Endothelial cell of umbilical vein (primary cell): ENCODE data around the gene CCR9. TPM values are rescaled to one million over a fixed set of nuclear protein-coding genes. Genes with fewer than 3 reads are reported as not detected.

Experiments used
- BruUV-seq: library from RNA; stranded (reverse); fragments of 400-500 nt; replicated peaks from 2 replicates; lab custom pipeline; 2021; lab: Mats Ljungman, UMichigan
- CTCF ChIA-PET: fragments of 300-600, 350-600 bp; sonication (Branson Sonifier 250); formaldehyde crosslinking; loops from one replicate; lab custom pipeline; 2021; ENCODE audit warnings: antibody characterized with exemption, inconsistent platforms; lab: Charles Lee
- POLR2A ChIA-PET: fragments of 300-600, 350-600 bp; sonication (Branson Sonifier 250); formaldehyde crosslinking; loops from one replicate; lab custom pipeline; 2021; ENCODE audit warnings: antibody characterized with exemption, inconsistent platforms; lab: Charles Lee
- DNase-seq: peaks from one replicate; pipeline ENCODE4 v3.0.0-alpha.2; 2011; ENCODE audit warnings: low read depth, low spot score
- FAIRE-seq: peaks from 2 replicates; lab custom pipeline; 2011; peaks lifted over from hg19 to GRCh38; lab: Jason Lieb, UNC
- H2AFZ ChIP-seq: 2 replicates; pipeline ENCODE4 v1.6.0; 2012; ENCODE audit warnings: low read depth, low read length, control low read depth, inconsistent platforms
- H3K27ac ChIP-seq: 2 replicates; pipeline ENCODE4 v1.5.1; 2011; ENCODE audit warnings: low read depth, mild to moderate bottlenecking, control low read depth, low read length, moderate library complexity; ENCODE audit not compliant: insufficient read depth
- H3K27me3 ChIP-seq, 2 experiments: 2 replicates each; pipeline versions ENCODE4 v1.6.0 to v1.6.1; 2011; ENCODE audit warnings: low read length in 2 of 2, mixed read lengths in 1 of 2; ENCODE audit not compliant: control insufficient read depth in 2 of 2, insufficient read depth in 2 of 2
- H3K36me3 ChIP-seq, 2 experiments: 2 replicates in 1 of 2; 3 replicates in 1 of 2; pipeline ENCODE4 v1.5.1; 2011; ENCODE audit warnings: low read length in 2 of 2, mild to moderate bottlenecking in 1 of 2, moderate library complexity in 1 of 2; ENCODE audit not compliant: control insufficient read depth in 2 of 2, insufficient read depth in 2 of 2; ENCODE audit errors: extremely low read depth in 1 of 2
- H3K4me1 ChIP-seq: 3 replicates; pipeline ENCODE4 v1.5.1; 2011; ENCODE audit warnings: mild to moderate bottlenecking, low read length; ENCODE audit not compliant: control insufficient read depth, insufficient read depth; ENCODE audit errors: extremely low read depth
- H3K4me2 ChIP-seq: 2 replicates; pipeline ENCODE4 v1.6.1; 2011; ENCODE audit warnings: low read length, control low read depth, mixed read lengths; ENCODE audit not compliant: insufficient read depth
- H3K4me3 ChIP-seq, 3 experiments: fragments of 200-600 bp in 1 of 3; sonication (generic), shearing (Covaris generic) in 1 of 3; replicated peaks in 1 of 3; 2 replicates each; pipeline ENCODE4 v1.5.1; 2011 to 2016; ENCODE audit warnings: control low read depth in 3 of 3, low read length in 3 of 3, mild to moderate bottlenecking in 2 of 3, inconsistent platforms in 1 of 3, low read depth in 1 of 3, moderate library complexity in 1 of 3; ENCODE audit not compliant: insufficient read depth in 1 of 3
- H3K79me2 ChIP-seq: 2 replicates; pipeline ENCODE4 v1.6.0; 2012; ENCODE audit warnings: low read length, inconsistent platforms; ENCODE audit not compliant: control insufficient read depth, insufficient read depth
- H3K9ac ChIP-seq: replicated peaks from 2 replicates; pipeline ENCODE3; 2011; ENCODE audit warnings: low read length, control low read depth; ENCODE audit not compliant: insufficient read depth; ENCODE audit errors: extremely low read depth
- H3K9me1 ChIP-seq: replicated peaks from 3 replicates; pipeline ENCODE4 v1.6.0; 2011; ENCODE audit warnings: mild to moderate bottlenecking, low read length; ENCODE audit not compliant: control insufficient read depth, insufficient read depth; ENCODE audit errors: extremely low read depth
- H3K9me3 ChIP-seq: replicated peaks from 2 replicates; pipeline ENCODE4 v1.5.1; 2012; ENCODE audit warnings: low read length, inconsistent platforms; ENCODE audit not compliant: control insufficient read depth, insufficient read depth
- H4K20me1 ChIP-seq: replicated peaks from 2 replicates; pipeline ENCODE3; 2011; ENCODE audit warnings: mild to moderate bottlenecking, low read length; ENCODE audit not compliant: control insufficient read depth, insufficient read depth; ENCODE audit errors: extremely low read depth
- EZH2 ChIP-seq: IDR thresholded peaks from 2 replicates; pipeline ENCODE4 v1.6.1; 2012; ENCODE audit warnings: borderline replicate concordance, low read depth, mild to moderate bottlenecking, moderate library complexity, low read length, inconsistent platforms; ENCODE audit not compliant: severe bottlenecking
- FOS ChIP-seq: IDR thresholded peaks from 2 replicates; pipeline ENCODE4 v1.6.1; 2011; ENCODE audit warnings: mild to moderate bottlenecking, low read length, moderate library complexity, borderline replicate concordance; ENCODE audit not compliant: insufficient read depth
- GATA2 ChIP-seq: IDR thresholded peaks from 2 replicates; pipeline ENCODE4 v1.7.0; 2011; ENCODE audit warnings: low read depth, mild to moderate bottlenecking, moderate library complexity, mixed read lengths, low read length; ENCODE audit not compliant: insufficient read length, insufficient read depth
- JUN ChIP-seq: IDR thresholded peaks from 2 replicates; pipeline ENCODE4 v1.6.1; 2011; ENCODE audit warnings: borderline replicate concordance, low read depth; ENCODE audit not compliant: insufficient read length, insufficient read depth
- MYC ChIP-seq: IDR thresholded peaks from one replicate; pipeline ENCODE4 v1.6.1; 2011; ENCODE audit warnings: mild to moderate bottlenecking, low read depth, low read length
- POLR2A ChIP-seq: IDR thresholded peaks from 2 replicates; pipeline ENCODE4 v1.6.1; 2012; ENCODE audit warnings: low read depth, mild to moderate bottlenecking, control low read depth, low read length
- POLR2AphosphoS5 ChIP-seq: IDR thresholded peaks from 2 replicates; pipeline ENCODE4 v1.6.1; 2012; ENCODE audit warnings: low read depth, mild to moderate bottlenecking, control low read depth, low read length, moderate library complexity; ENCODE audit not compliant: insufficient read depth
- dilution Hi-C: fragments of 300-500 bp; cut with MboI; formaldehyde crosslinking; loops from one replicate; pipeline ENCODE4 v1.15.0; 2019; ENCODE audit warnings: low sequenced_read_pairs; ENCODE audit not compliant: extremely low pct_ligation_motif_present
- intact Hi-C: fragments of 100-400 bp; cut with micrococcal nuclease; formaldehyde crosslinking; loops from one replicate; pipeline ENCODE4 v1.10.0; 2022
- polyA plus RNA-seq, 4 experiments: library from polyadenylated mRNA; depleted of rRNA in 3 of 4; stranded (reverse) in 3 of 4; unstranded in 1 of 4; fragments of >200 nt; gene quantifications; 2 replicates each; pipeline versions ENCODE4 v1.2.1 to v1.2.3, GENCODE V29; 2011 to 2012; ENCODE audit warnings: missing spikeins in 1 of 4
- total RNA-seq: library from RNA; stranded (reverse); gene quantifications from 2 replicates; pipeline ENCODE4 v1.2.3, GENCODE V29; 2021
- TF ChIP-seq, protein P1 (sequence below): IDR thresholded peaks from 2 replicates; pipeline ENCODE4 v1.6.1; 2011; ENCODE audit not compliant: insufficient read depth, insufficient read length
- TF ChIP-seq, protein P2 (sequence below), 2 donors: IDR thresholded peaks; 1 replicate in 1 of 2; 2 replicates in 1 of 2; pipeline ENCODE4 v1.5.1; 2011; ENCODE audit warnings: low read length in 2 of 2, mild to moderate bottlenecking in 2 of 2, moderate library complexity in 2 of 2, control low read depth in 1 of 2, inconsistent platforms in 1 of 2, low read depth in 1 of 2; ENCODE audit not compliant: insufficient read depth in 1 of 2; ENCODE audit errors: extremely low read depth in 1 of 2

CCR9 gene
- total and polyA plus RNA-seq, 2 donors (not counting 3 experiments of a cell fraction or from before 2014, with no cell fraction given), result not detected

DNA sequence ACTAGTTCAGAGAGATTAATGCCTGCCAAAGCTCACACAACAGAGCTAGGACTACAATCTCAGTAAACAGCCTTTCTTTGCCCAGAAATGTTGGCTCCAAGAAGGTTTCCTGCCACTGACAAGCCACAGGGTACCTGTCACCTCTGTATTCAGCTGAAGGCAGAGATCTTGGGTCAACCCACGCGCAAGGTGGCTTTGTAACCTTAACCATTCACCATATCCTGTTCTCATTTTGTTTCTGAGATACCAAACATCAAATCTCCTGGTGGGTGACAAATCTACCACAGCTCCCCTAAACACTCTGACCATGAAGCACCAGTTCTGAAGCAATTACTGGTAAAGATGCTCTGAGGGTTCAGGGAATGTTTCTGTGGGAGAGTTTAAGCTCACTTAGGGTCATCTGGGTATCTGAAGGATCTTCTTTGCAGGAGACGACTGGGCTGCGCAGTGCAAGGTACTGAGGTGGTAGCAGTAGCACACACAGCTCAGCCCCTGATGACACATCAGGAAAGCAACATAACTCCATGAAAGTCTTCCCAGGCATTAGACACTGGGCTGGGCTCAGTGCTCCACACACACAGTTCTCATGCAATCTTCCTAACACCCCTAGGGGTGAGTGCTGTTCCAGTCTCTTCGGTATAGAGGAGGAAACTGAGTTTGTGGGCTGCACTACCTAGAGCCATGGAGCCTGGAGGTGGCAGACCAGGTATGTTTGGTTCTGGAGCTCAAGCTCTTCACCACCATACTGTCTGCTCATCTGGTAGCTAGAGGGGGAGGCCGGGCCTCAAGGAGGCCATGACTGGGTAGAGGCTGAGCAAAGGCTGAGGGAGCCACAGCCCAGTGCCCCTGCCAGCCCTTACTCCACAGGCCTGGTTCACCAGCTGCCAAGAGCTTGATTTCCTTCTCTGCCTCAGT, 64.6 kb downstream of the CCR9 start:
- Histone ChIP-seq H3K79me2 (no peaks in the 10 kb centered on the region), H3K9me3 (no peaks in the 10 kb centered on the region), H3K9ac (no peak overlapping the region), H3K27me3 (no peaks in the 10 kb centered on the region), H4K20me1 (no peaks in the 10 kb centered on the region), H3K4me1 (no peaks in the 10 kb centered on the region), H3K4me3 (no peak overlapping the region), H3K36me3 (peaks cover 15 to 71% of the 10 kb centered on the region in 2 experiments), H2AFZ (no peak overlapping the region), H3K4me2 (no peak overlapping the region), H3K27ac (no peak overlapping the region), H3K9me1 (no peaks in the 10 kb centered on the region)
- dilution Hi-C loops, result no loop called here
- DNase-seq (no peak), FAIRE-seq (no peak)
- intact Hi-C loops, result no loop called here
- ChIA-PET CTCF (interaction anchor here (1.1 to 4.8 kb wide), 3 partner anchors 12 to 128 kb away, joined by 3 to 22 read pairs (median 4); no protein-coding TSS in a partner anchor), POLR2A (no interaction called here)
- BruUV-seq, result no TSS peak
- TF ChIP-seq POLR2AphosphoS5, result no peak
- TF ChIP-seq POLR2A, result no peak
- no peak for TF ChIP-seq EZH2
- TF ChIP-seq, protein P1, sequence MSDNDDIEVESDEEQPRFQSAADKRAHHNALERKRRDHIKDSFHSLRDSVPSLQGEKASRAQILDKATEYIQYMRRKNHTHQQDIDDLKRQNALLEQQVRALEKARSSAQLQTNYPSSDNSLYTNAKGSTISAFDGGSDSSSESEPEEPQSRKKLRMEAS, result no peak
- no peak for TF ChIP-seq JUN
- no peak for TF ChIP-seq GATA2
- no peak for TF ChIP-seq MYC
- TF ChIP-seq, protein P2, sequence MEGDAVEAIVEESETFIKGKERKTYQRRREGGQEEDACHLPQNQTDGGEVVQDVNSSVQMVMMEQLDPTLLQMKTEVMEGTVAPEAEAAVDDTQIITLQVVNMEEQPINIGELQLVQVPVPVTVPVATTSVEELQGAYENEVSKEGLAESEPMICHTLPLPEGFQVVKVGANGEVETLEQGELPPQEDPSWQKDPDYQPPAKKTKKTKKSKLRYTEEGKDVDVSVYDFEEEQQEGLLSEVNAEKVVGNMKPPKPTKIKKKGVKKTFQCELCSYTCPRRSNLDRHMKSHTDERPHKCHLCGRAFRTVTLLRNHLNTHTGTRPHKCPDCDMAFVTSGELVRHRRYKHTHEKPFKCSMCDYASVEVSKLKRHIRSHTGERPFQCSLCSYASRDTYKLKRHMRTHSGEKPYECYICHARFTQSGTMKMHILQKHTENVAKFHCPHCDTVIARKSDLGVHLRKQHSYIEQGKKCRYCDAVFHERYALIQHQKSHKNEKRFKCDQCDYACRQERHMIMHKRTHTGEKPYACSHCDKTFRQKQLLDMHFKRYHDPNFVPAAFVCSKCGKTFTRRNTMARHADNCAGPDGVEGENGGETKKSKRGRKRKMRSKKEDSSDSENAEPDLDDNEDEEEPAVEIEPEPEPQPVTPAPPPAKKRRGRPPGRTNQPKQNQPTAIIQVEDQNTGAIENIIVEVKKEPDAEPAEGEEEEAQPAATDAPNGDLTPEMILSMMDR (IDR thresholded peaks at IDR 0.05; ENCODE audit: extremely low read depth in 1 of 2, insufficient read depth in 1 of 2, low read depth in 1 of 2, low read length in 2 of 2), result no peak
- no peak for TF ChIP-seq FOS
